LNCaP clone FGC (cell line): ENCODE results near the gene ATP5F1B.

Experiments
- DNase-seq: peaks from one replicate; pipeline ENCODE4 v3.0.0-alpha.2; 2011; ENCODE audit warnings: low read depth
- H3K4me3 ChIP-seq: 2 replicates; pipeline ENCODE4 v1.5.1; 2011; ENCODE audit warnings: mild to moderate bottlenecking, low read depth, low read length, control low read depth
- CTCF ChIP-seq: IDR thresholded peaks from 2 replicates; pipeline ENCODE4 v1.5.1; 2012; ENCODE audit warnings: mild to moderate bottlenecking; ENCODE audit not compliant: control insufficient read depth, insufficient read depth; ENCODE audit errors: extremely low read depth

Gene ATP5F1B

GRCh38 chr12:56593909-56594621 is 51.7 kb downstream of the ATP5F1B start:
- TF ChIP-seq CTCF: peak; percentile 81
- DNase-seq: peak; percentile 7
- H3K4me3 ChIP-seq: no peak overlapping the region

- no peak for TF ChIP-seq CTCF
- no peak overlapping the region for H3K4me3 ChIP-seq
- no peak for DNase-seq
These were observed 53.8 kb downstream of the ATP5F1B start for GRCh38 chr12:56591961-56592360.

GRCh38 chr12:56591126-56591525 is 54.7 kb downstream of the ATP5F1B start:
- DNase-seq: no peak
- no peak for TF ChIP-seq CTCF
- H3K4me3 ChIP-seq: no peak overlapping the region

DNA sequence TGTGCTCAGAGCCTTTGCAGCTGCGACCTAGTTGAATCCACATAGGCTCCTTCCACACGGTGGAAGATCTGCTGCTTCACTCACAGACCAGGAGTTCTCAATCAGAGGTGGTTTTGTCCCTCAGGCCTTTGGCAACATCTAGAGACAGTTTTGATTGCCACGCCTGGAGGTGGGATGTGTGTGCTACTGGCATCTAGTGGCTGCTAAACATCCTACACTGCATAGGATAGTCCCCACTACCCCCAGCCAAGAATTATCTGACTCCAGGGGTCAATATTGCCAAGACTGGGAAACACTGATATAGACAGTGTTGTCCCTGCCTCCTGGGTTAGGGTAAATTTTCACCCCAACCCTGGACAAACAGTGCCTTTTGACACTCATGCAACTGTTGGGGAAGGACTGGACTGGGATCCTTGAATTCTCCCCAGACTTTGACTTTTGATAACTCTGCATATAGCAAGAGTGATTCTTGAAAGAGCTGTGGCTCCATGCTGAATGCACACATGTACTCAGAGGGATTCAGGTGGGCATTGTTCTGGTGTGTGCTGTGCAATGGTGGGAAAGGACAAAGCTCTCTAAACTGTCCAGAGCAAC is 55.5 kb downstream of the ATP5F1B start:
- peak; percentile 50 for TF ChIP-seq CTCF
- DNase-seq: no peak
- H3K4me3 ChIP-seq: no peak overlapping the region

DNA sequence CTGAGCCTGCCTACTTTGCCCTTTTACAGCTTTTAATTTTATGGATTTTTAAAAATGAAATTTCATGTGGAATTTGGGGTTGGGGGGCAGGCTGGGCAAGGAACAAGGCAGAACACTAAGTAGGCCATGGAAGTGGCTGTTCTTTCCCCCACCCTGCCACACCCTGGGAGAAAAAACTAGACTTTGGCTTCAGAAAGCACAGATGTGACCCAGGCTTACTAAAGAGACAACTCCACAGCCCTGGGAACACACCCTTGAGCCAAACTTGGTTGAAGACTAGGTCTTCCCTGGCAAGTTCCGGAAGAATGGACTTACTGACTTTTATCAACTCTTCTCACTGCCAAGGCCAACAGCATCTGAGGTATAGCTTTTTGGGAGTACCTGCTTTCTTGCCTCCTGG is 56.0 kb downstream of the ATP5F1B start:
- H3K4me3 ChIP-seq: no peak overlapping the region
- TF ChIP-seq CTCF: no peak
- no peak for DNase-seq
